Activated CD4-positive, alpha-beta T cell treated with anti-CD3 and anti-CD28 coated beads, Interleukin-2, amount 10 ng/mL, durations not matched to agents 7 days and 5 days (primary cell): ENCODE data around the gene ARID1B. TPM values are rescaled to one million over a fixed set of nuclear protein-coding genes. Genes with fewer than 3 reads are reported as not detected.
A peak's percentile ranks its signal among the peaks of the same experiment; 100 is the strongest.

Experiments used
- CTCF ChIA-PET: fragments of 350-600 bp; sonication (Branson Sonifier 250); formaldehyde crosslinking; loops from one replicate; lab custom pipeline; 2021; ENCODE audit warnings: antibody characterized with exemption; lab: Charles Lee
- POLR2A ChIA-PET: fragments of 350-600 bp; sonication (Branson Sonifier 250); formaldehyde crosslinking; loops from one replicate; lab custom pipeline; 2021; ENCODE audit warnings: antibody characterized with exemption; lab: Charles Lee
- DNase-seq: peaks from one replicate; pipeline ENCODE4 v3.0.0-alpha.2; 2020
- H3K27ac Mint-ChIP-seq: one replicate; pipeline ENCODE4 v1.8.0; 2021; ENCODE audit warnings: mild to moderate bottlenecking, moderate library complexity, mixed read lengths
- H3K27me3 Mint-ChIP-seq: one replicate; pipeline ENCODE4 v1.8.0; 2021; ENCODE audit warnings: mixed read lengths
- H3K36me3 Mint-ChIP-seq: one replicate; pipeline ENCODE4 v1.8.0; 2021; ENCODE audit warnings: low read depth, mixed read lengths
- H3K4me1 Mint-ChIP-seq: one replicate; pipeline ENCODE4 v1.8.0; 2021; ENCODE audit warnings: mixed read lengths
- H3K4me3 Mint-ChIP-seq: one replicate; pipeline ENCODE4 v1.8.0; 2021; ENCODE audit warnings: mild to moderate bottlenecking, moderate library complexity, mixed read lengths
- H3K9me3 Mint-ChIP-seq: one replicate; pipeline ENCODE4 v1.8.0; 2021; ENCODE audit warnings: mixed read lengths
- total RNA-seq, 2 experiments: library from RNA; stranded (reverse); gene quantifications; one replicate each; pipeline ENCODE4 v1.2.3, GENCODE V29; 2021

The ARID1B gene
- total RNA-seq, 2 experiments from 2014 or later, result 76.8 to 89.6 TPM

- Mint-ChIP-seq H3K9me3 (no peaks in the 10 kb centered on the region), H3K36me3 (peaks cover 4% of the 10 kb centered on the region), H3K4me1 (peaks cover 57% of the 10 kb centered on the region), H3K27me3 (no peaks in the 10 kb centered on the region), H3K4me3 (no peak overlapping the region), H3K27ac (no peak overlapping the region)
- POLR2A ChIA-PET, result no interaction called here
- no peak for DNase-seq
- CTCF ChIA-PET, result interaction anchor here (1.2 kb wide), 1 partner anchor 16 kb away, joined by 3 read pairs; no protein-coding TSS in a partner anchor
These were observed 76.6 kb downstream of the ARID1B start for GRCh38 chr6:156853733-156854132.

GRCh38 chr6:156854466-156855161 is 77.4 kb downstream of the ARID1B start:
- H3K36me3 Mint-ChIP-seq, result peaks cover 4% of the 10 kb centered on the region
- H3K9me3 Mint-ChIP-seq, result no peaks in the 10 kb centered on the region
- no peak overlapping the region for H3K27ac Mint-ChIP-seq
- ChIA-PET CTCF (interaction anchor here (1.2 kb wide), 1 partner anchor 15 kb away, joined by 3 read pairs; no protein-coding TSS in a partner anchor), POLR2A (no interaction called here)
- H3K27me3 Mint-ChIP-seq, result no peaks in the 10 kb centered on the region
- no peak overlapping the region for H3K4me3 Mint-ChIP-seq
- peaks cover 59% of the 10 kb centered on the region for H3K4me1 Mint-ChIP-seq
- no peak for DNase-seq

- Mint-ChIP-seq H3K36me3 (peaks cover 8% of the 10 kb centered on the region), H3K4me3 (no peak overlapping the region), H3K27me3 (no peaks in the 10 kb centered on the region), H3K9me3 (no peaks in the 10 kb centered on the region), H3K27ac (no peak overlapping the region), H3K4me1 (peaks cover 52% of the 10 kb centered on the region)
- POLR2A ChIA-PET, result no interaction called here
- CTCF ChIA-PET, result interaction anchor here (1.0 kb wide), 1 partner anchor 10 kb away, joined by 3 read pairs; no protein-coding TSS in a partner anchor
- DNase-seq, result no peak
These were observed 80.4 kb downstream of the ARID1B start for GRCh38 chr6:156857573-156857972.

GRCh38 chr6:156859686-156860085 is 82.5 kb downstream of the ARID1B start:
- Mint-ChIP-seq H3K4me3 (no peak overlapping the region), H3K27me3 (no peaks in the 10 kb centered on the region), H3K27ac (no peak overlapping the region), H3K4me1 (peaks cover 51% of the 10 kb centered on the region), H3K9me3 (no peaks in the 10 kb centered on the region), H3K36me3 (peaks cover 8% of the 10 kb centered on the region)
- CTCF ChIA-PET, result no interaction called here
- DNase-seq, result no peak
- POLR2A ChIA-PET, result no interaction called here

GRCh38 chr6:156862711-156863110 is 85.5 kb downstream of the ARID1B start:
- peaks cover 2% of the 10 kb centered on the region for H3K9me3 Mint-ChIP-seq
- POLR2A ChIA-PET, result no interaction called here
- H3K27ac Mint-ChIP-seq, result no peak overlapping the region
- H3K4me1 Mint-ChIP-seq, result peaks cover 53% of the 10 kb centered on the region
- no peak overlapping the region for H3K4me3 Mint-ChIP-seq
- H3K27me3 Mint-ChIP-seq, result no peaks in the 10 kb centered on the region
- CTCF ChIA-PET, result interaction anchor here (1.1 kb wide), 1 partner anchor 11 kb away, joined by 3 read pairs; no protein-coding TSS in a partner anchor
- no peak for DNase-seq
- peaks cover 14% of the 10 kb centered on the region for H3K36me3 Mint-ChIP-seq

GRCh38 chr6:156863504-156863903 is 86.3 kb downstream of the ARID1B start:
- ChIA-PET CTCF (no interaction called here), POLR2A (no interaction called here)
- Mint-ChIP-seq H3K36me3 (peaks cover 10% of the 10 kb centered on the region), H3K27ac (no peak overlapping the region), H3K4me1 (peaks cover 53% of the 10 kb centered on the region), H3K4me3 (no peak overlapping the region), H3K9me3 (peaks cover 2% of the 10 kb centered on the region), H3K27me3 (no peaks in the 10 kb centered on the region)
- DNase-seq, result no peak

GRCh38 chr6:156864557-156864956 is 87.4 kb downstream of the ARID1B start:
- Mint-ChIP-seq H3K4me3 (no peak overlapping the region), H3K9me3 (peaks cover 2% of the 10 kb centered on the region), H3K27me3 (no peaks in the 10 kb centered on the region)

GRCh38 chr6:156865019-156865629 is 87.9 kb downstream of the ARID1B start:
- Mint-ChIP-seq H3K36me3 (peaks cover 10% of the 10 kb centered on the region), H3K27me3 (no peaks in the 10 kb centered on the region), H3K4me1 (peaks cover 50% of the 10 kb centered on the region), H3K4me3 (no peak overlapping the region), H3K27ac (peak overlapping the region; percentile 76), H3K9me3 (peaks cover 2% of the 10 kb centered on the region)
- POLR2A ChIA-PET, result no interaction called here
- CTCF ChIA-PET, result interaction anchor here (1.5 kb wide), 1 partner anchor 10 kb away, joined by 4 read pairs; no protein-coding TSS in a partner anchor
- DNase-seq, result no peak

More at GRCh38 chr6:156864557-156864956, 87.4 kb downstream of the ARID1B start:
- Mint-ChIP-seq H3K36me3 (peaks cover 10% of the 10 kb centered on the region), H3K27ac (no peak overlapping the region), H3K4me1 (peaks cover 52% of the 10 kb centered on the region)
- DNase-seq, result no peak
- POLR2A ChIA-PET, result no interaction called here
- CTCF ChIA-PET, result no interaction called here

- H3K4me3 Mint-ChIP-seq, result no peak overlapping the region
- no peaks in the 10 kb centered on the region for H3K27me3 Mint-ChIP-seq
- peaks cover 2% of the 10 kb centered on the region for H3K9me3 Mint-ChIP-seq
- no peak overlapping the region for H3K27ac Mint-ChIP-seq
- peaks cover 50% of the 10 kb centered on the region for H3K4me1 Mint-ChIP-seq
- ChIA-PET CTCF (interaction anchor here (0.6 to 1.5 kb wide), 4 partner anchors 8 to 18 kb away, joined by 3 to 4 read pairs (median 4); no protein-coding TSS in a partner anchor), POLR2A (no interaction called here)
- no peak for DNase-seq
- H3K36me3 Mint-ChIP-seq, result peaks cover 10% of the 10 kb centered on the region
These were observed 89.2 kb downstream of the ARID1B start for GRCh38 chr6:156866220-156867015.

- POLR2A ChIA-PET, result no interaction called here
- Mint-ChIP-seq H3K36me3 (peaks cover 6% of the 10 kb centered on the region), H3K4me3 (no peak overlapping the region)
These were observed 89.9 kb downstream of the ARID1B start for GRCh38 chr6:156867121-156867520.

GRCh38 chr6:156868385-156868784 is 91.2 kb downstream of the ARID1B start:
- Mint-ChIP-seq H3K27me3 (no peaks in the 10 kb centered on the region), H3K9me3 (peaks cover 2% of the 10 kb centered on the region), H3K4me1 (peaks cover 32% of the 10 kb centered on the region), H3K27ac (no peak overlapping the region), H3K4me3 (no peak overlapping the region), H3K36me3 (peaks cover 6% of the 10 kb centered on the region)
- no peak for DNase-seq
- CTCF ChIA-PET, result no interaction called here
- POLR2A ChIA-PET, result no interaction called here

More at GRCh38 chr6:156867121-156867520, 89.9 kb downstream of the ARID1B start:
- Mint-ChIP-seq H3K4me1 (peaks cover 44% of the 10 kb centered on the region), H3K27me3 (no peaks in the 10 kb centered on the region), H3K27ac (no peak overlapping the region), H3K9me3 (peaks cover 2% of the 10 kb centered on the region)
- no peak for DNase-seq
- CTCF ChIA-PET, result interaction anchor here (0.6 to 1.0 kb wide), 3 partner anchors 9 to 422 kb away, joined by 3 to 6 read pairs (median 4); no protein-coding TSS in a partner anchor

- no peaks in the 10 kb centered on the region for H3K27me3 Mint-ChIP-seq
- H3K27ac Mint-ChIP-seq, result no peak overlapping the region
- POLR2A ChIA-PET, result no interaction called here
- H3K36me3 Mint-ChIP-seq, result peaks cover 17% of the 10 kb centered on the region
- H3K9me3 Mint-ChIP-seq, result peaks cover 2% of the 10 kb centered on the region
- H3K4me1 Mint-ChIP-seq, result peaks cover 40% of the 10 kb centered on the region
- H3K4me3 Mint-ChIP-seq, result no peak overlapping the region
- DNase-seq, result no peak
- CTCF ChIA-PET, result interaction anchor here (0.6 to 1.2 kb wide), 3 partner anchors 14 to 36 kb away, joined by 3 to 4 read pairs (median 3); no protein-coding TSS in a partner anchor
These were observed 92.8 kb downstream of the ARID1B start for GRCh38 chr6:156869980-156870398.
